HepG2 (cell line): Measurements from ENCODE around the gene C1orf141. TPM values are rescaled to one million over a fixed set of nuclear protein-coding genes. Genes with fewer than 3 reads are reported as not detected.

Experiments
- ATAC-seq: fragments of 200-7000 bp; cut with Tn5 transposase; 3 replicates; pipeline ENCODE4 v1.9.1; 2020; ENCODE audit warnings: mild to moderate bottlenecking, moderate library complexity
- BruUV-seq: library from RNA; stranded (reverse); fragments of 400-500 nt; replicated peaks from 2 replicates; lab custom pipeline; 2021; lab: Mats Ljungman, UMichigan
- CTCF ChIA-PET: fragments of 300-600 bp; formaldehyde crosslinking; extraction: SDS; loops from one replicate; lab custom pipeline; 2021; ENCODE audit warnings: low total read pairs, inconsistent platforms, low intra/inter-chr PET ratio; lab: Yijun Ruan, JAX
- POLR2A ChIA-PET: fragments of 350-600 bp; sonication (Branson Sonifier 250); formaldehyde crosslinking; loops from one replicate; lab custom pipeline; 2020; ENCODE audit warnings: antibody characterized with exemption, inconsistent platforms; lab: Yijun Ruan, JAX
- DNase-seq: peaks from one replicate; pipeline ENCODE4 v3.0.0-alpha.2; 2015; ENCODE audit warnings: low spot score
- FAIRE-seq: peaks from 3 replicates; lab custom pipeline; 2011; peaks lifted over from hg19 to GRCh38; lab: Jason Lieb, UNC
- H2AFZ ChIP-seq: one replicate; pipeline ENCODE4 v1.6.1; 2011; ENCODE audit warnings: low read length, inconsistent platforms
- H3K27ac ChIP-seq: fragments of 300-600 bp; 3 replicates; pipeline ENCODE4 v1.8.0; 2011; ENCODE audit warnings: mixed run types, mild to moderate bottlenecking, mixed read lengths, low read length, inconsistent platforms; ENCODE audit not compliant: insufficient read depth; ENCODE audit errors: extremely low read length
- H3K27me3 ChIP-seq, 2 experiments: fragments of 200-600 bp in 1 of 2; 2 replicates in 1 of 2; 3 replicates in 1 of 2; pipeline versions ENCODE4 v1.6.0 to v1.8.0; 2011; ENCODE audit warnings: low read length in 2 of 2, mild to moderate bottlenecking in 2 of 2, moderate library complexity in 2 of 2, inconsistent platforms in 1 of 2; ENCODE audit not compliant: insufficient read depth in 2 of 2, control insufficient read depth in 1 of 2
- H3K36me3 ChIP-seq, 2 experiments: fragments of 200-600 bp in 1 of 2; replicated peaks in 1 of 2; 2 replicates in 1 of 2; 3 replicates in 1 of 2; pipeline versions ENCODE4 v1.5.1 to v1.8.0; 2011; ENCODE audit warnings: low read length in 2 of 2, inconsistent platforms in 1 of 2; ENCODE audit not compliant: insufficient read depth in 2 of 2, control insufficient read depth in 1 of 2
- H3K4me1 ChIP-seq: 2 replicates; pipeline ENCODE4 v1.5.1; 2012; ENCODE audit warnings: low read length, inconsistent platforms; ENCODE audit not compliant: insufficient read depth
- H3K4me2 ChIP-seq: 2 replicates; pipeline ENCODE4 v1.6.0; 2011; ENCODE audit warnings: low read depth, low read length, inconsistent platforms
- H3K4me3 ChIP-seq, 3 experiments: fragments of 200-600 bp in 1 of 3; sonication (generic), shearing (Covaris generic) in 1 of 3; replicated peaks in 1 of 3; 2 replicates each; pipeline ENCODE4 v1.5.1; 2011 to 2016; ENCODE audit warnings: low read length in 3 of 3, inconsistent platforms in 2 of 3, low read depth in 2 of 3, mild to moderate bottlenecking in 2 of 3, control low read depth in 1 of 3, mixed read lengths in 1 of 3; ENCODE audit not compliant: insufficient read depth in 1 of 3
- H3K79me2 ChIP-seq: one replicate; pipeline ENCODE4 v1.6.1; 2011; ENCODE audit warnings: low read length, inconsistent platforms; ENCODE audit not compliant: insufficient read depth
- H3K9ac ChIP-seq: 2 replicates; pipeline ENCODE4 v1.6.0; 2011; ENCODE audit warnings: mild to moderate bottlenecking, low read depth, low read length, inconsistent platforms; ENCODE audit not compliant: insufficient read depth
- H3K9me3 ChIP-seq: 2 replicates; pipeline ENCODE4 v1.5.1; 2012; ENCODE audit warnings: mild to moderate bottlenecking, low read length
- H4K20me1 ChIP-seq: 2 replicates; pipeline ENCODE4 v1.6.0; 2011; ENCODE audit warnings: inconsistent platforms, mild to moderate bottlenecking, low read length, moderate library complexity; ENCODE audit not compliant: insufficient read depth
- CTCF ChIP-seq: sonication (generic); formaldehyde crosslinking; IDR thresholded peaks from 2 replicates; pipeline ENCODE4 v1.5.0; 2020; ENCODE audit warnings: mild to moderate bottlenecking, missing genetic modification reagents, moderate library complexity
- ELF3 ChIP-seq: IDR thresholded peaks from 2 replicates; pipeline ENCODE4 v1.6.1; 2016; ENCODE audit warnings: missing genetic modification reagents, missing compliant biosample characterization
- HIVEP1 ChIP-seq: sonication (generic); formaldehyde crosslinking; IDR thresholded peaks from 2 replicates; pipeline ENCODE4 v1.4.0; 2020; ENCODE audit warnings: mild to moderate bottlenecking, missing genetic modification reagents
- KDM3A ChIP-seq: IDR thresholded peaks from 2 replicates; pipeline ENCODE4 v1.6.1; 2018; ENCODE audit warnings: low read depth, missing compliant biosample characterization
- RAD21 ChIP-seq: fragments of 450-650 bp; formaldehyde crosslinking; IDR thresholded peaks from 2 replicates; pipeline ENCODE4 v1.5.0; 2020; ENCODE audit warnings: mild to moderate bottlenecking
- RCOR2 ChIP-seq: IDR thresholded peaks from 2 replicates; pipeline ENCODE4 v1.6.1; 2016; ENCODE audit warnings: missing biosample characterization, missing genetic modification reagents
- SMC3 ChIP-seq: IDR thresholded peaks from 2 replicates; pipeline ENCODE4 v1.6.1; 2011; ENCODE audit warnings: low read length, improper control_type of control experiment
- STAG1 ChIP-seq: sonication (generic); formaldehyde crosslinking; IDR thresholded peaks from 2 replicates; pipeline ENCODE4 v1.4.0; 2020; ENCODE audit warnings: missing genetic modification reagents
- TRIM22 ChIP-seq: fragments of 450-650 bp; IDR thresholded peaks from 2 replicates; pipeline ENCODE4 v1.6.1; 2017
- ZNF431 ChIP-seq: sonication (generic); formaldehyde crosslinking; IDR thresholded peaks from 2 replicates; pipeline ENCODE4 v1.9.0; 2022; ENCODE audit warnings: missing genetic modification reagents, low read depth, mild to moderate bottlenecking, borderline replicate concordance
- ZNF670 ChIP-seq: sonication (generic); formaldehyde crosslinking; IDR thresholded peaks from 2 replicates; pipeline ENCODE4 v1.8.0; 2022; ENCODE audit warnings: mild to moderate bottlenecking, missing genetic modification reagents, borderline replicate concordance
- ZSCAN9 ChIP-seq: IDR thresholded peaks from 2 replicates; pipeline ENCODE4 v1.6.1; 2016; ENCODE audit warnings: borderline replicate concordance
- WGBS: methylation state at CpG from one replicate; pipeline ENCODE4 v1.1.6; 2017; ENCODE audit warnings: low lambda C conversion rate; 5-methylcytosine and 5-hydroxymethylcytosine counted together
- in situ Hi-C: cut with HindIII; loops from 2 replicates; pipeline ENCODE4 v1.10.0; 2017; ENCODE audit warnings: low pct_unique_long_range_greater_than_20kb; ENCODE audit not compliant: extremely low pct_ligation_motif_present
- intact Hi-C: fragments of 100-400 bp; cut with micrococcal nuclease; formaldehyde crosslinking; loops from one replicate; pipeline ENCODE4 v1.10.0; 2022; ENCODE audit not compliant: unreplicated experiment
- polyA plus RNA-seq, 8 experiments: library from polyadenylated mRNA; depleted of rRNA in 3 of 8; stranded (reverse) in 7 of 8; unstranded in 1 of 8; fragments of >200 nt; fragmentation: Illumina TruSeq in 4 of 8; extraction: Trizol in 4 of 8; gene quantifications; 2 replicates each; pipeline versions ENCODE4 v1.2.1 to v1.2.3, GENCODE V29; 2011 to 2016; ENCODE audit warnings: low read depth in 4 of 8, missing spikeins in 1 of 8, mixed read lengths in 1 of 8; ENCODE audit not compliant: insufficient read depth in 1 of 8
- total RNA-seq, 5 experiments: library from RNA; depleted of rRNA; stranded (reverse); fragments of >200 nt; fragmentation: Illumina TruSeq; extraction: Trizol; gene quantifications; 2 replicates each; pipeline ENCODE4 v1.2.3, GENCODE V29; 2016; ENCODE audit warnings: low read depth in 1 of 5

The C1orf141 gene
- total and polyA plus RNA-seq, 2 of the 13 experiments (the other 11 are each of a cell fraction or from before 2014, with no cell fraction given): not detected

GRCh38 chr1:67149179-67149770, 14.5 kb upstream of the C1orf141 start:
- Histone ChIP-seq H3K9me3 (no peaks in the 10 kb centered on the region), H3K4me1 (peaks cover 10% of the 10 kb centered on the region), H3K79me2 (no peaks in the 10 kb centered on the region), H3K27ac (no peak overlapping the region), H4K20me1 (no peaks in the 10 kb centered on the region), H3K9ac (0 out of 2 replicates have a peak overlapping the region, but pooled peaks have one; percentile 23), H3K27me3 (no peaks in the 10 kb centered on the region; a peak in 1 of 5 replicates), H3K36me3 (no peaks in the 10 kb centered on the region), H3K4me3 (peak overlapping the region in 2 of 3 experiments; percentile 1 to 34; a peak in 1 of 6 replicates), H3K4me2 (peak overlapping the region; percentile 77), H2AFZ (peak overlapping the region; percentile 56)
- BruUV-seq: no TSS peak
- peak; percentile 70 for DNase-seq
- ATAC-seq: peak; percentile 99
- peak; percentile 60 for FAIRE-seq
- POLR2A ChIA-PET: interaction anchor here (0.7 to 0.9 kb wide), 2 partner anchors 153 to 310 kb away, joined by 4 read pairs; no protein-coding TSS in a partner anchor
- CTCF ChIA-PET: interaction anchor here (1.8 to 3.2 kb wide), 2 partner anchors 153 to 384 kb away, joined by 20 to 42 read pairs; no protein-coding TSS in a partner anchor
- TF ChIP-seq RAD21 (CRISPR knock-in tag): peak; percentile 84
- TF ChIP-seq ZSCAN9 (CRISPR knock-in tag): 0 out of 2 replicates have a peak, but pooled peaks have one; percentile 29
- no peak for TF ChIP-seq TRIM22
- peak; percentile 87 for TF ChIP-seq STAG1
- TF ChIP-seq ZNF431 (CRISPR knock-in tag): no peak
- TF ChIP-seq ELF3: 0 out of 2 replicates have a peak, but pooled peaks have one; percentile 25
- TF ChIP-seq ZNF670 (CRISPR knock-in tag): no peak
- peak; percentile 86 for TF ChIP-seq CTCF
- TF ChIP-seq RCOR2 (CRISPR knock-in tag): no peak
- no peak for TF ChIP-seq KDM3A (CRISPR knock-in tag)
- peak; percentile 92 for TF ChIP-seq SMC3
- no peak for TF ChIP-seq HIVEP1
- 7% methylated on average over 9 of the region's 9 CpGs for WGBS
- in situ Hi-C loops (loop anchor here (5.0 to 10.0 kb wide), 3 partner anchors 92 to 384 kb away; no protein-coding TSS in a partner anchor), intact Hi-C loops (loop anchor here (1.0 to 10.0 kb wide), 3 partner anchors 97 to 214 kb away; no protein-coding TSS in a partner anchor)
